ENCODE data around the gene CTNNA1. TPM values are rescaled to one million over a fixed set of nuclear protein-coding genes. Genes with fewer than 3 reads are reported as not detected.
A peak's percentile ranks its signal among the peaks of the same experiment; 100 is the strongest.

CTNNA1 gene
- total RNA-seq, 4 donors from 2014 or later: 256 to 405 (median 341) TPM

GRCh38 chr5:138948471-138949222 is 195.4 kb downstream of the CTNNA1 start:
- no peaks in the 10 kb centered on the region for H3K36me3 ChIP-seq
- TF ChIP-seq, protein P1, sequence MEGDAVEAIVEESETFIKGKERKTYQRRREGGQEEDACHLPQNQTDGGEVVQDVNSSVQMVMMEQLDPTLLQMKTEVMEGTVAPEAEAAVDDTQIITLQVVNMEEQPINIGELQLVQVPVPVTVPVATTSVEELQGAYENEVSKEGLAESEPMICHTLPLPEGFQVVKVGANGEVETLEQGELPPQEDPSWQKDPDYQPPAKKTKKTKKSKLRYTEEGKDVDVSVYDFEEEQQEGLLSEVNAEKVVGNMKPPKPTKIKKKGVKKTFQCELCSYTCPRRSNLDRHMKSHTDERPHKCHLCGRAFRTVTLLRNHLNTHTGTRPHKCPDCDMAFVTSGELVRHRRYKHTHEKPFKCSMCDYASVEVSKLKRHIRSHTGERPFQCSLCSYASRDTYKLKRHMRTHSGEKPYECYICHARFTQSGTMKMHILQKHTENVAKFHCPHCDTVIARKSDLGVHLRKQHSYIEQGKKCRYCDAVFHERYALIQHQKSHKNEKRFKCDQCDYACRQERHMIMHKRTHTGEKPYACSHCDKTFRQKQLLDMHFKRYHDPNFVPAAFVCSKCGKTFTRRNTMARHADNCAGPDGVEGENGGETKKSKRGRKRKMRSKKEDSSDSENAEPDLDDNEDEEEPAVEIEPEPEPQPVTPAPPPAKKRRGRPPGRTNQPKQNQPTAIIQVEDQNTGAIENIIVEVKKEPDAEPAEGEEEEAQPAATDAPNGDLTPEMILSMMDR (IDR thresholded peaks at IDR 0.05): no peak
- TF ChIP-seq POLR2A (IDR thresholded peaks at IDR 0.05): no peak
- no peaks in the 10 kb centered on the region for H3K9me3 ChIP-seq
- no peak overlapping the region for H3K4me3 ChIP-seq (replicated peaks in 1 of 3)
- H3K27me3 ChIP-seq: no peaks in the 10 kb centered on the region
- peak; percentile 54 for DNase-seq
- H3K4me1 ChIP-seq: peaks cover 81 to 99% of the 10 kb centered on the region in 2 donors
- peak overlapping the region; percentile 65 to 81 (median 66) for H3K27ac ChIP-seq
- intact Hi-C loops (cut with DNase I): no loop called here
- WGBS, 2 donors: 37 to 40% methylated on average over 19 of the region's 23 CpGs

GRCh38 chr5:138949223-138949574 is 196.0 kb downstream of the CTNNA1 start:
- no peaks in the 10 kb centered on the region for H3K9me3 ChIP-seq
- H3K27me3 ChIP-seq: no peaks in the 10 kb centered on the region
- H3K4me1 ChIP-seq: peaks cover 80 to 98% of the 10 kb centered on the region in 2 donors
- TF ChIP-seq, protein P1 (IDR thresholded peaks at IDR 0.05): no peak
- no peak for TF ChIP-seq POLR2A (IDR thresholded peaks at IDR 0.05)
- H3K36me3 ChIP-seq: no peaks in the 10 kb centered on the region
- 40 to 94% methylated on average over 1 to 3 of the region's 4 CpGs for WGBS, 2 donors
- peak in 1 of 2 donors; percentile 3 for DNase-seq
- no peak overlapping the region for H3K4me3 ChIP-seq (replicated peaks in 1 of 3)
- H3K27ac ChIP-seq: peak overlapping the region; percentile 66 to 81 (median 76)
- intact Hi-C loops (cut with DNase I): no loop called here

- H3K36me3 ChIP-seq: no peaks in the 10 kb centered on the region
- peak; percentile 61 to 69 for DNase-seq
- no peak for TF ChIP-seq POLR2A (IDR thresholded peaks at IDR 0.05)
- TF ChIP-seq, protein P1 (IDR thresholded peaks at IDR 0.05): no peak
- no peaks in the 10 kb centered on the region for H3K27me3 ChIP-seq
- WGBS, 2 donors: 80 to 100% methylated on average over 3 of the region's 3 CpGs
- no peaks in the 10 kb centered on the region for H3K9me3 ChIP-seq
- no peak overlapping the region for H3K4me3 ChIP-seq (replicated peaks in 1 of 3)
- peaks cover 72 to 90% of the 10 kb centered on the region in 2 donors for H3K4me1 ChIP-seq
- H3K27ac ChIP-seq: peak overlapping the region; percentile 66 to 81 (median 76)
- intact Hi-C loops (cut with DNase I): no loop called here
Measured at GRCh38 chr5:138949988-138950387, 196.8 kb downstream of the CTNNA1 start.

DNA sequence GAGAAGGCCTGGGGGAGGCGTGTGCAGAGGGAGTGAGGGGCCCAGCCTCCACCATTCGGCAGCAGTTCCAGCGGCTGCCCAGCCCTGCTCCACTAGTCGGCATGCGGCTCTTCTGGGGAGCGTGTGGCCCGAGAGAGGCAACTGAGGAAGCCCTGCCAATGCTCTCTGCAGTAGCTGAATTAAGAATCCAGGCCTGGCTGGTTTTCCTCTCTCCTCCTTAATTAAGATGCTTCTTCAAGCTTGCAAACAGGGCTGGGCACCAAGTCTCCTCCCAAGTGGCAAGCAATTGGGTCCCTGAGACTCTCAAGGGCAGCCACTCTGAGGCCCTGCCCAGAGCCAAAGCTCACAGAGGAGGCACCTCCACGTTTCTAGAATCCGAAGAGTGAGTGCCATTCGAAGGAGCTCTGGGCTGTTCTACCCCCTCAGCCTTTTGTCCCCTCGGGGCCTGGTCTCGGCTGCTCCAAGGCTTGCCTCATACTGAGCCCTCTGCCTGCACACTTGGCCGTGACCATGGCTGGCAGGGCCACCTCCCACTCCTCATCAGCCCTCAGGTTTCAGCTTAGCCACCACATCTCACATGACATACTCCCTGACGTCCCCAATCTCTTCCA is 197.3 kb downstream of the CTNNA1 start:
- DNase-seq: peak; percentile 87 to 90
- no peaks in the 10 kb centered on the region for H3K27me3 ChIP-seq
- TF ChIP-seq POLR2A (IDR thresholded peaks at IDR 0.05): peak in 1 of 2 donors; percentile 41
- TF ChIP-seq, protein P1 (IDR thresholded peaks at IDR 0.05): no peak
- intact Hi-C loops (cut with DNase I): no loop called here
- peak overlapping the region; percentile 66 to 81 (median 76) for H3K27ac ChIP-seq
- H3K36me3 ChIP-seq: no peaks in the 10 kb centered on the region
- 37 to 46% methylated on average over 12 to 14 of the region's 14 CpGs for WGBS, 2 donors
- peaks cover 70 to 89% of the 10 kb centered on the region in 2 donors for H3K4me1 ChIP-seq
- no peaks in the 10 kb centered on the region for H3K9me3 ChIP-seq
- no peak overlapping the region for H3K4me3 ChIP-seq (replicated peaks in 1 of 3)

All from thyroid gland (tissue), 4 donors.